GM19238 (cell line): ENCODE results near the gene FKBP14.
A peak's percentile ranks its signal among the peaks of the same experiment; 100 is the strongest.
"Not testable (repeated sequence)": the region's sequence is repeated elsewhere in the genome, so short reads cannot be mapped to it uniquely, and the experiment has no call there.

ENCODE experiments used
- DNase-seq: peaks from one replicate; pipeline ENCODE4 v3.0.0; 2011; ENCODE audit warnings: low spot score; ENCODE audit not compliant: insufficient read length

FKBP14 gene

DNA sequence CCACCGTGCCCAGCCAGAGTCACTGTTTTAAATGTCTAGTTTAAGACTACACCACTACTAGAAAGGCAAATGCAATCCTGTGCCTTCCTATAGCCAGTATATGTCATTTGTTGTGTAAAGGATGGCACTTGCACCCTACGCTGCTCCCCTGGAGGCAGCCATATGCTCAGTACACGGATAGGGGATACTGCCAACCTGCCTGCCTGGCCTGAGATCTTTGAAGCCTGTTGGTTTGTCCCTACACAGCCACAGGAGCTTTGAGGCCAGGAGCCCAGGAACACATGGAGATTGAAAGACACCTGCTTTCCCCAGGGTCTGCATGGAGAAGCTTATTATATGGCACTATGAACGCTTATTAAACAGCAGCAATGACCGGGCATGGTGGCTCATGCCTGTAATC lies 34.6 kb downstream of the FKBP14 start:
- DNase-seq, result no peak

DNA sequence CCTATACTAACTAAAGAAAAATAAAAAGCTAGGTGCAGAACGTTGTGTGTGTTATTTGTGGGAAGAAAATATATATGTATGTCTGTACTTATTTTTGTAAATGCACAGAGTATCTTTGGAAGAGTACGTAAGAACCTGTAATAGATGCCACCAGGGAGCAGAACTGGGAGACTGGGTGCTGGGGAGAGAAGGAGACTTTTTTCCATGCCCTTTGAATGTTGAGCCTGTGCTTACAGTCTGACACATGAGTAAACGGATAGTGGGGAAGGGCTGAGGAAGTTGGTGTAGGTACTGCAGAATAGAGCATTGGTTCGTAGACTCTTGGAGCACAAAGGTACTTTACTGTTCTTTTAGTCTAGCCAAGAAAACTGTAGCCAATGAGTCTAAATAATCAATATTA lies 35.6 kb downstream of the FKBP14 start:
- no peak for DNase-seq

DNA sequence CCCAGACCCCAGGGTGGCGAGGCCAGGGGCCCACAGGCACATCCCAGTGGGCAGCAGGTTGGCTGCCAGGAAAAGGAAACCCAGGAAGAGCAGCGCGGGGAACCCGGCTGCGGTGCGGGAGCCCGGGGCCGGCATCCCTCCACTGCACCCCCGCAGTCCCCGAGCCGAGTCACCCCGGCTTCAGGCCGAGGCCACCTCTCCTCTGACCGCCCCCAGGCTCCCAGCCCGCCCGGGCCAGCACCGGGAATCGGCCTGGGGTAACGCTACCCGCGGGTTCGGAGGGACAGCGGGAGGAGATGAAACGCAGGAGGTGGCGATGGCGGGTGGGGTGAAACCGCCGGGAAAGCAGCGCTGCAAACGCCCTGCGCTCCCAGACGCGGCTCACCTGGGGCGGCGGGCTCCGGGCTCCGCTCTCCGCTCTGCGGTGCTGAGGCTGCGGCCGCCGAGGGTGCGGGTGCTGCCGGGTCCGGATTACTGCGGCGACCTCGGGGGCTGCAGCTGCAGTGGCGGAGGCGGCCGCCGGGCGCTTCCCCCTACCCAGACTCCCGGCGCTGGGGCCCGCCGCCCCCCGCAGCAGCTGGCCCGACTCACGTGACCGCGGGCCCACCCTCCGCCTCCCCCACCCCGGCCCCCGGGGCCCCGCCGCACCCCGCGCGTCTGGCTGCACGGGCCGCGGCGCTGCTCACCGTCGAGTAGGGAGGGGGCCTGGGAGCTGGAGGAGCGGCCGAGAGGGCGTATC lies 37.1 kb downstream of the FKBP14 start, which contains the start of gene SCRN1:
Gene SCRN1 (minus strand): TSS at position 545 of the 739 bp plus-strand sequence. CDS start 20,734 bp downstream, outside the sequence.
- DNase-seq, result peak; percentile 74

DNA sequence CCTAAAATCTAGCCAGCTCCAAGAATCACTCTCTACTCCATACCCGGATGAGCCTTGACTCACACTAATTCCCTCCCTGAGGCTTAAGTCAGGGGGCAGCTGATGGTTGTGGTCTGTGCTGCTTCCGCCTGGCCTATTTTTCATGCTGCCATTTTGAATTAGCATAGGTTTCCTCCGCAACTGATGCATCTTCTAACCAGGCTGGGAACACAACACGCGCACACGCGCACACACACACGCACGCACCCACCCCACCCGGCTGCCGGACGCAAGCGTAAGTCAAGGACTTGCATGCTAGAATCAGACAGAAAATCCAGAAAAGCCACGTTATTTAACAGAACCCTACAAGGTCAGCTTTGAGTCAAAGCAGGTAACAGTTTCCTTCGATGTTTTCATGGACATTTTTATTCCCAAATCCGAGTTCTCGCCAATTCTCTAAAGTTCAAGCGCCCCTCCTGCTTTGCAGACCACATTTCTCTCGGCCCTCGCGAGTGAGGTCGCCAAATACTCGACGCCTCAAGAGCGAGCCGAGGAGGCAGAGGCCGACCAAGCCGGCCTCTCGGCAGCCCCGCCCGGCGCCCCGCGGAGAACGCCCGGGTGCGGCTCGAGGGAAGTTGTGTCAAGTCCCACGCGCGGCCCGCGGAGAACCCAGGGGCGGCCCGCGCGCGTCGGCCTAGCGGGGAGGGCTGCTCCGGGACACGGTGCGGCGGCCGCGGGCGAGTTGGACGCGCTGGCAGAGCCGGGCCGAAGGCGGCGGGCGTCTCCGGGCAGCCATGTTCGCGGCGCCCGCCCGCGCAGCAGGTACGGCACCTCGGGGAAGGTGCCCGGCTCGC lies 37.9 kb downstream of the FKBP14 start:
- peak; percentile 46 for DNase-seq

DNA sequence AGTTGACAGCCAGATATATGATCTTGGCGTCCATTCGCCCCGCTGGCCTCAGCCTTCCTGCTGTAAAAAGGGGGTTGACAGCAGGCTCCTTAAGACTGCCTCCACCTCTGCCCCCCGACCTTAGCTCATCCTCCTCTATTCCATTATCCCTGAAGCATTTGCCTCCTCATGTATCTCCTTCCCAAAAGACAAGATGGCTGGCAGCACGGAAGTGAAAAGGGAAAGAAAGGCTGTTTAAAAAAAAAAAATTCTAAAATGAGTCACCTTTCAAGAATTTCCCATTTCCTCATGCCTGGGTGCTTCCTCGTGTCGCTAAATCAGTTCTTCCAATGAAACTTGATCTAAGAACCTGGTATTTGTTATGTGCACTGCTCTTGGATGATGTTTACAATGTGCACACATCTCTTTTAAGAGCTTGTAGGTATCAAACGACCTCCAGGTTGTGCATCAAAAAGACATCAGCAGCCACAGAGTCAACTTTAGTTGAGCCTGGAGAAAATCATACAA lies 38.6 kb downstream of the FKBP14 start:
- DNase-seq, result no peak

DNA sequence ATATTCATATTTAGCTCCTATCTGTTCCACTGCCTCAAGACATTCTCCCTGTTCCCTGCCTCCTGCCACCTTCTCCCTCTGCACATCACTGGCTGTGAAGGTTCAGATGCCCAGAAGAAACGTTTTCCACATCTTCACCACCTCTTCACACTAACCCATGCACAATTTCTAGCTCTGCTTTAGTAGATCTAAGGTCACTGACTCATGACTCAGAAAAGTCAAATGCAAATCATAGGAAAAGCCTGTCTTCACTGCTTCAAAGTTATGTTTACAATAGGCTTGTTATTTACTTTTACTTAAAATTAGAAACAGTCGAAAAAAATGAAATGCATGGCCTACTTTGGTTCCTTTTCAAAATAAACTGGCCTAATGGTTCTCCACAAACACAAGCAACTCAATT lies 39.4 kb downstream of the FKBP14 start:
- DNase-seq, result no peak

DNA sequence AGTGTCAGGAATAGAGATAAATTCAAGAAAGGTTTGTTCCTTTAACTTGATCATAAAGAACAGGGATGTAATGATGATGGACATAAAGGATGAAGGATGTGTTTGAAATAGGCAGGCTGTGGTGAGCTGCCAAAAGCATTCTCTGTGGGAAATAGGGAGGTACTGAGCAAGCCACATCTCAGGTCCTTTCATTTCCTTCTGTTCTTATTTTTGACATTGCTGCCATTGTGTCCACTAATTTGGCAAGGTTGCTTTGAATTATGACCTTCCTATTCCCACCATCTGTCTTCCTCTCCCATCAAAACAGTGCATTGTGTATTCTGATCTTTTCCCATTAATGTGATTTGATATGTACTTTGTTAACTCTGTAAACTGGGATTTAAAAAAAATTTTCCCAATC lies 46.4 kb downstream of the FKBP14 start:
- no peak for DNase-seq

DNA sequence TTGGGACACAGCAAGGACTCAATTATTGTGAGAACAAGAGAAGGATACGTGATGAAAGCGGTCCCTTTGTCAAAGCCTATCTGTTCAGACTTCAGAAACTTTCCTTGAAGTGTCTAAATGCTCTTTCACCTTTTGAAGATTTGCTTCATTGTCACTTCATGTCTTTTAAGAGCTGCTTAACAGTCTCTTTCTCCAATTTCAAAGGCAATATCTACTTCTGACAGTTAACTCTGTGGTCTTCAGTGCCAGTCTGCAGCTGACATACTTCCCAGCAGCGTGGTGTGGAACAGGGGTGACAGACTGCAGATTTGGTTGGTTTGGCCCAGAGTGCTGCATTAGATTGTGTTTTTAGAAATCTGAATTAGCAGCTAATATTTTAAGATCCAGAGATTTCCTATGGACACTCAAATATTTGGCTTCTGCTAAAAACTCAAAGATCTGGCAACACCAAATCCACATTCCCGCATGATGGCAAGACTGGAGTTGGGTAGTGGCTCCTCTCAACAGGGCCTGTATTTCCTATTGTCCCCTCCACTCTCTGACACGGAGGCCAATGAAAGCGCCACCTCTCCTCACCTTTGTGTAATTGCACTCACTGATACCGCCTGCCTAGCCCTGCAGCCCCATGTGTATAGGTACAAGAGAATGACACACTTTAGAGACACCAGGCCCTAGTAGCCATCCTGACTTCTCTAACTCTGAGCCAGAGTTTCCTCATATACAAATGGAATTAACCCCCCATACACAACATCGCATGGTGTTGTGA lies 48.4 kb downstream of the FKBP14 start:
- no peak for DNase-seq

DNA sequence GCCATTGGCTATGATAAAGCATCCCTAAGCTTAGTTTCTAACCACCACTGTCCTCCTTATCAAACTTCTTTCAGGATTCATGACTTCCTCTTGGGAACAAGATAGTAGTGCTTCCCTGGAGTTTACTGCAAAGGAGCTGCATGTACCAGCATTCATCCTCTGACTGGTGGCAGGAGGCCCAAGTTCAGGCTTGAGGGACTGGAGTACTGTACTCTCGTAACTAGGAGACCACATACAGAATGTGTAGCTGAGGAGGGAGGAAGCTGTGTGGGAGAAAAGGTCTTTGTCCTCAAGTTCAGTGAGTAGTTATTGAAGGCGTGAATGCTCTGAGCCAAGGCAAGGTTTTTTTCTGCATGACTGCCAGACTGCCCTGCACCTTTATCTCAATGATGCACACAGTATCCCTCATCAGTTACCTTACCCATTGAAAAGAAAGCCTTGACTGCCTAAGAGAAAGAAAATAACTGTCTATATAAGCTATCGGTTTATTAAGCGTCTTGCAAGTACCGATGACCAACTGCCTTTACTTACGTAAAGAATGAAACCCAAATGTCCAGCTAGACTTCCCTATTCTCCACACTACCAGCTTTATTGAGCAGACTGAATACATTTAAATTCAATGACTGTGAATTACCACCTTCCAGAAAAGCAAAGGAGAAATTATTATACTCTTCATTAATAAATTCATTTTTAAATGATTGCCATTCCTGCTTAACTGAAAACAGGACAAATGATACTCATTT lies 49.7 kb downstream of the FKBP14 start:
- DNase-seq, result no peak

DNA sequence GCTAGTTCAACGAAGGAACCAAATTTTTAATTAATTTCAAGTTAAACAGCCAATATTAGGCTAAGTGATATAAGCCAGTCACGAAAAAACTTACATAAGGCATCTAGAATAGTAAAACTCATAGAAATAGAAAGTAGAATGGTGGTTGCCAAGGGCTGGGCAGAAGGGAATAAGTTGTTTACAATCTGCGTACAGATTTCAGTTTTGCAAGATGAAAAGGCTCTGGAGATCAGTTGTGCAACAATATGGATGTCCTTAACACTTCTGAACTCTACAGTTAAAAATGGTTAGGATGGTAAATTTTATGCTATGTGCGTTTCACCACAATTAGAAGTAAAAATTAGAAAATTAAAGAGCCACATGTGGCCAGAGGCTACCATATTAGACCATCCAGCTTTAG lies 50.2 kb downstream of the FKBP14 start:
- no peak for DNase-seq

DNA sequence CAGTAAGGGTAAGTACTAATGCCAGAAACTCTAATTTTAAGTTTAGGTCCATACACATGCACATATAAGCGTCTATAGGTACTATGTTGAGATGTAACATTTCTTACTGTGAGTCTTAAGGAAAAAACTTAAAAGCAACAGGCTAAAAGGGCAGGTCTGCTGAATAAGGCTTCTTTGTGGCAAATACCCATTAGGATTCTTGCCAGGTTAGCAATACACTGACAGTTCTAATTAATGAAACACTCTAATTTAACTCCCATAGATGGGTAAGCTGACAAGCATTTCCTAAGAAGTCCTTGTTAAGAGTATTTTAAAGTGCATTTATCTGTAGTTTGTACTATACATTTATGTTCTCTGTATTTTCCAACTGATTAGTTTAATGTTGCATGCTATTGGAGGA lies 50.9 kb downstream of the FKBP14 start:
- DNase-seq, result no peak

DNA sequence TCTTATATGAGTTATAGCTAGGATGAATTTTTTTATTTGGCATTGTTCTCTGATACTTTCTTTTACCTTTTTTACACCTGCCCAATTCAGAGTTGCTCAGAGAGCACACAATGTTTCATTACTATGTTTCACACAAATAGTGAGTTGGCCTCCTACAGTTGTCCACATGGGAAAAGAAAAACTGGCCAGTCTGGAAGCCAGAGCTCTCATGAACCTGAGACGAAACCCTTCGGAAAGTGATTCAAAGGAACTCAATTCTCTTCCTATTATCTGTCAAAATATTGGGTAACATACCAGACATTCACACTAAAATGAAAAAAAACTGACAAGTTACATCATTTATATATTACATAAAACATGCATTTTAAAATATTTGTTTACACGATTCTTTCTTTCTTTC lies 52.2 kb downstream of the FKBP14 start:
- no peak for DNase-seq

DNA sequence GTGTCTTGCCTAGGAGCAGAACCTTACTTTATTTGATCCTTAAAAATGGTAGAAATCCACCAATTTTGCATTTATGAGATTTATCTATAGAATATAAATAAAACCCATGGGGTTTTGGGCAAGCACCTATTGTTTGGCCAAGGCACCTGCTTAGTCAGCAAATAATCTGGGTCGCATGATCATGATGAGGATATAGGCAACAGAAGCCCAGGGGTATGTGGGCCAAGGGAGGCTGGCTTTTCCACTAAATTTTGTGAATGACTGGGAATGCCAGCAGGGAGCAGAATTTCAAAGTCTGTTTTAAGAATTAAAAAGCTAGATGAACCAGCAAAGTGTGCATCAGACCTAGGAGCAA lies 54.2 kb downstream of the FKBP14 start:
- no peak for DNase-seq

DNA sequence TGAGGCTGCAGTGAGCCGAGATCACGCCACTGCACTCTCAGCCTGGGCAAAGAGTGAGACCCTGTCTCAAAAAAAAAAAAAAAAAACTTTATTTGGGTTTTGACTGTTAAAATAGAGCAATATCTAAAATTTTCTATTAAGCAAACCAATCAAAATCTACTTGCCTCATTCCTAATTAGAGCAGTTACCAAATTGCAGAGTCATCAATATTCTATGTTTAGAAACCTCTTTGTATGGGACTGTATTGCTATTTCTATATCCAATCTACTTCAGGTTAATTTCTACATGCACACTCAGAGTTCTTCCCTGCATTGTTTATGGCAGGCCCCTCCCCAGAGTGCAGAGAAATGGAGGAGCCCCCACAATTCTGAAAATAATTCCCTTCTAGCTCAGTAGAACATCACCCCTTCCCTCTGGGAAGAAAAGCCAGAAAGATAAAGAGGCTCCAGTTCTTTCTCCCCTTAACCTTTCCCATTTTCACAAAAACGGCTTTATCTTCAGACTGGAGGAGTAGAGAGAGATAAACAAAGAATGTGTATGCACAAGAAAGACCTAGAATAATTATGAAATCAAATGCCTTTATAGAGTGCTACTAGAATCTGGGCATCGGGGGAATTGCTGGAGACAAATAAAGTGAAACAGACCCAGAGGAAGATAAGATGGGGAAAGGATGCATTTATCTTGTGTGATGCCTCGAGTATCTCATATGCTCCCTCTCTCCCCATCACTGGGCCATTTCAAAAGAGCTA lies 54.8 kb downstream of the FKBP14 start:
- no peak for DNase-seq

DNA sequence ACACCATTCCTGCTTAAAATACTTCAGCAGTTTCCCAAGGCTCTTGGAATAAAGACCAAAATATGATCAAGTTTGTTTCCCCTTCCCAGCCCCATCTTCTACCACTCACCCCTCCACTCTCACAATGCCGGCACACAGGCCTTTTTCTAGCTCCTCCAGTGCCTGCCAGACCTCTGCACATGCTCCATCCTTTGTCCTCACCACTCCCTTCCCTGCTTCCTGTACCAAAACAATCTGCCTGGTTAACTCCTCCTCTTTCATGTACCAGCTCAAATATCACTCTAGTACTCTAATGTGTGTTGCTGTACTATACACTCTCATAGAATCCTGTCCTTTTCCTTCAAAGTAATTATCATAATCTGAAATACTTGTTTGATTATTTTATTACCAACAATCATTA lies 56.3 kb downstream of the FKBP14 start:
- DNase-seq, result no peak

DNA sequence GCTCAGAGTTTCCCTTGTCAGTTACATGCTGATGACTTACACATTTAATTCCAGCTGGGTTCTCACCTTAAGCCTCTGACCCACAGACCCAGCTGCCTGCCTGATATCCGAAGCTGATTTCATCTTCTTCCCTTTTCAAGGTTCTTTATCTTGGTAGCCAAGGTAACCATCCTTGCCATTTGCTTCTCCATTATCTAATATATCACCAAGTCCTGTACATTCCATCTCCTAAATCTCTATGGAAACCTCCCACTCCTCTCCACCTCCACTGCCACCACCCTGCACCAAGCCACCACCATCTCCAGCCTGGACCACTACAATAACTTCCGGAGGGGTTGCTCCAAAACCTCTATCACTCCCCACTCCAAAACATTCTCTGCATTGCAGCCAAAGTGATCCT lies 56.8 kb downstream of the FKBP14 start:
- no peak for DNase-seq

DNA sequence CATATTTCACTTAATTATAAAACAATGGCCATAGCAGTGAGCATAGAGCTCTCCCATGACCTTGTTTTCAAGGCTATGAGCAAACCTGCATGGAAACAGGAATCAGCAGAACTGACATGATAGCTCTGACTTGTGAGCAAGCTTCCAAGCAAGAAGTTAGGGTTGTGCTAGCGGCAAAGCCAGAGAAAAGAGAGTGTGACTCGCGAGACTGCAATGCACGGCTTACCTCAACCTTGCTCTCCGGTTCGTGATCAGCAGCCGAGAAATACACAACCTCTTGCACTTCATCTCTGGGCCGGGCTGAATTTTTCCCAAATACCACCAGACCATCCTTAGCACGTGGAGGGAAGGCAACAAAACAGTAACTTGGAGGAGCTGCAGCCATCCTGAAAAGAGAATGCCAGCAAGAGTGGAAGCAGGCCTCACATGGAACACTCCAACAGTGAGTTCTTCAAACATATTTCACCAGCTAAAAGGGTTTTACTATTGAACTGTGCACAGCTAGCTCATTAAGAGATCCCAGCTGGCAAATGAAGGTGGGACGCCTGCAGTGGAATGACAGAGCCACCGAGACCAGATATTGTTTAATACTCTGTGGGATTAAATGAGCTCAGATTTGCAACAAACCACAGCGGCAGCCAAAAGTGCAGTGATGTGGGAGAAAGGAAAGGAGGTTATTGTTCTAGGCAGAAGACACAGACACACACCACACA lies 57.7 kb downstream of the FKBP14 start:
- DNase-seq, result no peak

DNA sequence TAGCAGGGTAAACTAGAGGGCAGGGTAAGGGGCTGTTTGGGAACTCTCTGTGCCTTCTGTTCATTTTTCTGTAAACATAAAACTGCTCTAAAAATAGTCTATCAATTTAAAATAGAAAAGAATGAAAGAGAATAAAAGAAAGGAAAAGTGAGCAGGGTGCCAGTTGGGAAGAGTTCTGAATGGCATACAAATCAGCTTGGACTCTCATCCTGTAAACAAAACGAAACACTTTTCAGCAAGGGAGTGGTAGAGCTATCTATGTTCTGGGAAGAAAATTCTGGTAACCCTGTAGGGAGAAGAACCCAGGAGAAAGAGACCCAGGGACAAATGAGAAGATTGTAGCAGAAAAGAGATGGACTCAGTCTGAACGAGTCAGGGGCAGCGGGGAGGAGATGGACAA lies 61.5 kb downstream of the FKBP14 start:
- no peak for DNase-seq

DNA sequence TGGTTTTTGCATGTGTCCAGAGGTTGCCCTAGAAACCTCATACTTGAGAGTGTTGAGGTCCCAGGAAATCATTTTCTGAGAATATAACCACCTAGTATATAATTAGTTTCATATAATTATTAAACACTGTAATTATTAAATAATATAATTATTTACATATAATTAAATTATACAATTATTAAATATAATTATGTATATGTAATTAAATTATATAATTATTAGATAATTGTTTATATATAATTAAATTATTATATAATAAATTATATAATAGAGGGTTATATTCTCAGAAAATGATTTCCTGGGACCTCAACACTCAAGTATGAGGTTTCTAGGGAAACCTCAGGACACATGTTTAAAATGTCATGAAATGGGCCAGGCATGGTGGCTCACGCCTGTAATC lies 64.5 kb downstream of the FKBP14 start:
- no peak for DNase-seq

DNA sequence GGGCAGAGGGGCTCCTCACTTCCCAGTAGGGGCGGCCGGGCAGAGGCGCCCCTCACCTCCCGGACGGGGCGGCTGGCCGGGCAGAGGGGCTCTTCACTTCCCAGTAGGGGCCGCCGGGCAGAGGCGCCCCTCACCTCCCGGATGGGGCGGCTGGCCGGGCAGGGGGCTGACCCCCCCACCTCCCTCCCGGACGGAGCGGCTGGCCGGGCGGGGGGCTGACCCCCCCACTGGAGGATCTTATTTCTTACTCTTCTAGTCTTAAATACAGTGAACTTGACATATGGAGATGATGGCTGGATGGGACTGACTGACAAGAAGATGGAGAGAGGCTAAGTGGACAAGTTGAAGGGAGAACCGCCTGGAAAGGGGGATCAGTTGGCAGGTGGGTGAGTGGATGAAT lies 64.9 kb downstream of the FKBP14 start:
- DNase-seq, result not testable (repeated sequence)
